Measurements from ENCODE around the gene MTRF1L.

DNA sequence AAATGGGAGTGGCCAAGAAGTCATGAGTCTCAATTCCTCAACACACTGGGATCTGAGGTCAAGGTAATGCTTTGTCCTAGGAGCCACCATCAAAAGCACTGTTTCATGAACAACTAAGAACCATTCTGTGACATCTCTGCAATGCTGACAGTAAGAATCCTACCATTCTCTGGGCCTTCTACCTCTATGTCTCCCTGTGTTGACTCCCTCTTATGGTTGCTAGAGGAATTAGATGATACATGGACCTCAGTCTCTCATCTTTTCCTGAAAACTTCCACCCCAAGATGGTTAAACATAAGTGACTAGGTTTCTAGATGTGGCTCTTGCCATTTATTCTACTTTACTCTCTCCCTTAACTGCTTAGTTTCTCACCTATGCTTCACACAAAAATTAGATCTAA is 9.1 kb downstream of the MTRF1L start:
- TF ChIP-seq, protein P1, sequence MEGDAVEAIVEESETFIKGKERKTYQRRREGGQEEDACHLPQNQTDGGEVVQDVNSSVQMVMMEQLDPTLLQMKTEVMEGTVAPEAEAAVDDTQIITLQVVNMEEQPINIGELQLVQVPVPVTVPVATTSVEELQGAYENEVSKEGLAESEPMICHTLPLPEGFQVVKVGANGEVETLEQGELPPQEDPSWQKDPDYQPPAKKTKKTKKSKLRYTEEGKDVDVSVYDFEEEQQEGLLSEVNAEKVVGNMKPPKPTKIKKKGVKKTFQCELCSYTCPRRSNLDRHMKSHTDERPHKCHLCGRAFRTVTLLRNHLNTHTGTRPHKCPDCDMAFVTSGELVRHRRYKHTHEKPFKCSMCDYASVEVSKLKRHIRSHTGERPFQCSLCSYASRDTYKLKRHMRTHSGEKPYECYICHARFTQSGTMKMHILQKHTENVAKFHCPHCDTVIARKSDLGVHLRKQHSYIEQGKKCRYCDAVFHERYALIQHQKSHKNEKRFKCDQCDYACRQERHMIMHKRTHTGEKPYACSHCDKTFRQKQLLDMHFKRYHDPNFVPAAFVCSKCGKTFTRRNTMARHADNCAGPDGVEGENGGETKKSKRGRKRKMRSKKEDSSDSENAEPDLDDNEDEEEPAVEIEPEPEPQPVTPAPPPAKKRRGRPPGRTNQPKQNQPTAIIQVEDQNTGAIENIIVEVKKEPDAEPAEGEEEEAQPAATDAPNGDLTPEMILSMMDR (IDR thresholded peaks at IDR 0.05; ENCODE audit: insufficient read depth, low read length), result no peak
- no peak for TF ChIP-seq POLR2AphosphoS5 (IDR thresholded peaks at IDR 0.05; ENCODE audit: low read depth)
